ENCODE data around the gene KLHL10.
"Not testable (repeated sequence)": the region's sequence is repeated elsewhere in the genome, so short reads cannot be mapped to it uniquely, and the experiment has no call there.

The KLHL10 gene

GRCh38 chr17:41813152-41813680, 24.4 kb upstream of the KLHL10 start:
- DNase-seq (ENCODE audit: low read depth in 3 of 3): no peak

- no peak for DNase-seq (ENCODE audit: low read depth in 3 of 3)
Observed at GRCh38 chr17:41813699-41814124, 23.9 kb upstream of the KLHL10 start.

- DNase-seq (ENCODE audit: low read depth in 3 of 3): no peak
Observed at GRCh38 chr17:41814195-41814594, 23.4 kb upstream of the KLHL10 start.

- DNase-seq (ENCODE audit: low read depth in 3 of 3): no peak
Observed at GRCh38 chr17:41816637-41817320, 20.8 kb upstream of the KLHL10 start.

- DNase-seq (ENCODE audit: low read depth in 3 of 3): no peak
Observed at GRCh38 chr17:41818024-41818423, 19.6 kb upstream of the KLHL10 start.

GRCh38 chr17:41821776-41822175, 15.8 kb upstream of the KLHL10 start:
- no peak for DNase-seq (ENCODE audit: low read depth in 3 of 3)

GRCh38 chr17:41822216-41823140, 15.1 kb upstream of the KLHL10 start:
- DNase-seq (ENCODE audit: low read depth in 3 of 3): no peak

GRCh38 chr17:41823141-41823524, 14.5 kb upstream of the KLHL10 start:
- DNase-seq (ENCODE audit: low read depth in 3 of 3): no peak

- no peak for DNase-seq (ENCODE audit: low read depth in 3 of 3)
Observed at GRCh38 chr17:41823580-41823979, 14.0 kb upstream of the KLHL10 start.

- no peak for DNase-seq (ENCODE audit: low read depth in 3 of 3)
Observed at GRCh38 chr17:41824086-41824485, 13.5 kb upstream of the KLHL10 start.

- DNase-seq (ENCODE audit: low read depth in 3 of 3): no peak
Observed at GRCh38 chr17:41825175-41825845, 12.3 kb upstream of the KLHL10 start.

GRCh38 chr17:41829961-41830360, 7.7 kb upstream of the KLHL10 start:
- not testable (repeated sequence) for DNase-seq (ENCODE audit: low read depth in 3 of 3)

GRCh38 chr17:41835214-41835799, 2.3 kb upstream of the KLHL10 start:
- DNase-seq (ENCODE audit: low read depth in 3 of 3): no peak

GRCh38 chr17:41835800-41836549, 1.6 kb upstream of the KLHL10 start, which contains the start of gene NT5C3B:
TSS of gene NT5C3B (minus strand) at chr17:41836232. CDS start at chr17:41836193, 39 bp downstream.
- peak in 2 of 3 donors; percentile 21 to 47 for DNase-seq (ENCODE audit: low read depth in 3 of 3)

- DNase-seq (ENCODE audit: low read depth in 3 of 3): no peak
Observed at GRCh38 chr17:41836550-41837196, 952 bp upstream of the KLHL10 start.

- DNase-seq (ENCODE audit: low read depth in 3 of 3): not testable (repeated sequence)
Observed at GRCh38 chr17:41839448-41839847, 1.8 kb downstream of the KLHL10 start.

GRCh38 chr17:41840781-41841180, 3.2 kb downstream of the KLHL10 start:
- not testable (repeated sequence) for DNase-seq (ENCODE audit: low read depth in 3 of 3)

GRCh38 chr17:41844971-41845370, 7.3 kb downstream of the KLHL10 start:
- no peak for DNase-seq (ENCODE audit: low read depth in 3 of 3)

- DNase-seq (ENCODE audit: low read depth in 3 of 3): no peak
Observed at GRCh38 chr17:41848788-41849187, 11.2 kb downstream of the KLHL10 start.

GRCh38 chr17:41849251-41849990, 11.8 kb downstream of the KLHL10 start:
- DNase-seq (ENCODE audit: low read depth in 3 of 3): no peak
